HepG2 (cell line): ENCODE data around the gene TRMT1. TPM values are rescaled to one million over a fixed set of nuclear protein-coding genes. Genes with fewer than 3 reads are reported as not detected.

Experiments used
- ARNTL ChIP-seq: sonication (generic); formaldehyde crosslinking; IDR thresholded peaks from 2 replicates; pipeline ENCODE4 v1.4.0; 2020; ENCODE audit warnings: mild to moderate bottlenecking, missing genetic modification reagents
- ATF3 ChIP-seq: sonication (generic); formaldehyde crosslinking; IDR thresholded peaks from 2 replicates; pipeline ENCODE4 v1.4.0; 2020; ENCODE audit warnings: missing genetic modification reagents
- ESRRA ChIP-seq: sonication (generic); formaldehyde crosslinking; IDR thresholded peaks from 2 replicates; pipeline ENCODE4 v1.5.1; 2020; ENCODE audit warnings: mild to moderate bottlenecking, low read depth, missing genetic modification reagents
- FOXK1 ChIP-seq: sonication (generic); formaldehyde crosslinking; IDR thresholded peaks from 2 replicates; pipeline ENCODE4 v1.4.0; 2020; ENCODE audit warnings: low read depth, missing genetic modification reagents, borderline replicate concordance
- HHEX ChIP-seq: IDR thresholded peaks from 2 replicates; pipeline ENCODE4 v1.6.1; 2016; ENCODE audit warnings: control low read depth
- HNRNPL ChIP-seq: fragments of 200-400 bp; formaldehyde crosslinking; IDR thresholded peaks from 2 replicates; pipeline ENCODE4 v1.6.1; 2017; ENCODE audit warnings: mild to moderate bottlenecking, low read depth, low read length
- NPAS2 ChIP-seq: sonication (generic); formaldehyde crosslinking; IDR thresholded peaks from 2 replicates; pipeline ENCODE4 v1.8.0; 2022; ENCODE audit warnings: mild to moderate bottlenecking, missing genetic modification reagents, borderline replicate concordance
- NR2C2 ChIP-seq: sonication (generic); formaldehyde crosslinking; IDR thresholded peaks from 2 replicates; pipeline ENCODE4 v1.4.0; 2020; ENCODE audit warnings: missing genetic modification reagents, mild to moderate bottlenecking, moderate library complexity, borderline replicate concordance
- PCBP2 ChIP-seq: fragments of 200-400 bp; formaldehyde crosslinking; optimal IDR thresholded peaks from 2 replicates; pipeline ENCODE3; 2018; ENCODE audit warnings: low read length, low read depth; ENCODE audit not compliant: poor library complexity, severe bottlenecking
- SAP130 ChIP-seq: IDR thresholded peaks from 2 replicates; pipeline ENCODE4 v1.6.1; 2016; ENCODE audit warnings: low read depth
- SNAPC4 ChIP-seq: sonication (generic); formaldehyde crosslinking; IDR thresholded peaks from 2 replicates; pipeline ENCODE4 v1.4.0; 2020; ENCODE audit warnings: mild to moderate bottlenecking, missing genetic modification reagents
- THRA ChIP-seq: sonication (generic); formaldehyde crosslinking; IDR thresholded peaks from 2 replicates; pipeline ENCODE4 v1.4.0; 2020; ENCODE audit warnings: missing genetic modification reagents, borderline replicate concordance
- ZNF292 ChIP-seq: sonication (generic); formaldehyde crosslinking; IDR thresholded peaks from 2 replicates; pipeline ENCODE4 v1.8.1; 2022; ENCODE audit warnings: mild to moderate bottlenecking, low read depth, missing genetic modification reagents, borderline replicate concordance
- ZNF354B ChIP-seq: sonication (generic); formaldehyde crosslinking; IDR thresholded peaks from 2 replicates; pipeline ENCODE4 v1.8.0; 2022; ENCODE audit warnings: mild to moderate bottlenecking, missing genetic modification reagents
- ZNF703 ChIP-seq: sonication (generic); formaldehyde crosslinking; IDR thresholded peaks from 2 replicates; pipeline ENCODE4 v1.5.1; 2020; ENCODE audit warnings: missing genetic modification reagents, mild to moderate bottlenecking, moderate library complexity, borderline replicate concordance
- ZNF746 ChIP-seq: sonication (generic); formaldehyde crosslinking; IDR thresholded peaks from 2 replicates; pipeline ENCODE4 v1.8.0; 2022; ENCODE audit warnings: mild to moderate bottlenecking, missing genetic modification reagents
- ZNF782 ChIP-seq: sonication (generic); formaldehyde crosslinking; IDR thresholded peaks from 2 replicates; pipeline ENCODE4 v1.4.0; 2020; ENCODE audit warnings: missing genetic modification reagents, mild to moderate bottlenecking, borderline replicate concordance
- ZXDC ChIP-seq: sonication (generic); formaldehyde crosslinking; IDR thresholded peaks from 2 replicates; pipeline ENCODE4 v1.5.0; 2020; ENCODE audit warnings: mild to moderate bottlenecking, missing genetic modification reagents
- polyA plus RNA-seq, 8 experiments: library from polyadenylated mRNA; depleted of rRNA in 3 of 8; stranded (reverse) in 7 of 8; unstranded in 1 of 8; fragments of >200 nt; fragmentation: Illumina TruSeq in 4 of 8; extraction: Trizol in 4 of 8; gene quantifications; 2 replicates each; pipeline versions ENCODE4 v1.2.1 to v1.2.3, GENCODE V29; 2011 to 2016; ENCODE audit warnings: low read depth in 4 of 8, missing spikeins in 1 of 8, mixed read lengths in 1 of 8; ENCODE audit not compliant: insufficient read depth in 1 of 8
- total RNA-seq, 5 experiments: library from RNA; depleted of rRNA; stranded (reverse); fragments of >200 nt; fragmentation: Illumina TruSeq; extraction: Trizol; gene quantifications; 2 replicates each; pipeline ENCODE4 v1.2.3, GENCODE V29; 2016; ENCODE audit warnings: low read depth in 1 of 5
- TF ChIP-seq, protein P1 (sequence below): IDR thresholded peaks from 2 replicates; pipeline ENCODE4 v1.6.1; 2016; ENCODE audit warnings: missing genetic modification reagents, missing compliant biosample characterization

Gene TRMT1
- total and polyA plus RNA-seq, 2 of the 13 experiments (the other 11 are each of a cell fraction or from before 2014, with no cell fraction given) = 35.5 to 44.1 TPM

- TF ChIP-seq SNAPC4 (CRISPR knock-in tag) (no peak), ZNF354B (CRISPR knock-in tag) (no peak), THRA (CRISPR knock-in tag) (peak; percentile 100), PCBP2 (no peak), HNRNPL (peak; percentile 97), ATF3 (CRISPR knock-in tag) (no peak), NR2C2 (CRISPR knock-in tag) (peak; percentile 67), ZNF746 (CRISPR knock-in tag) (peak; percentile 82), ARNTL (CRISPR knock-in tag) (0 out of 2 replicates have a peak, but pooled peaks have one; percentile 71), ZNF703 (CRISPR knock-in tag) (peak; percentile 64; the same call in 1 of the 2 replicates), ESRRA (CRISPR knock-in tag) (0 out of 2 replicates have a peak, but pooled peaks have one; percentile 29), NPAS2 (CRISPR knock-in tag) (no peak), ZNF292 (CRISPR knock-in tag) (peak; percentile 90), FOXK1 (CRISPR knock-in tag) (no peak), ZNF782 (no peak), ZXDC (CRISPR knock-in tag) (no peak), HHEX (CRISPR knock-in tag) (no peak), SAP130 (CRISPR knock-in tag) (peak; percentile 78)
- TF ChIP-seq, protein P1, sequence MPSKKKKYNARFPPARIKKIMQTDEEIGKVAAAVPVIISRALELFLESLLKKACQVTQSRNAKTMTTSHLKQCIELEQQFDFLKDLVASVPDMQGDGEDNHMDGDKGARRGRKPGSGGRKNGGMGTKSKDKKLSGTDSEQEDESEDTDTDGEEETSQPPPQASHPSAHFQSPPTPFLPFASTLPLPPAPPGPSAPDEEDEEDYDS (CRISPR knock-in tag) = 0 out of 2 replicates have a peak, but pooled peaks have one; percentile 14
These were observed 56.1 kb downstream of the TRMT1 start (continued) for GRCh38 chr19:13060233-13060963.
